Stimulated activated effector memory CD8-positive, alpha-beta T cell treated with anti-CD3 and anti-CD28 coated beads, Interleukin-12 subunit alpha, Interleukin-12 subunit beta, amount 100 ng/mL, for 72 hours (primary cell): ENCODE measurements around the gene NPLOC4.

Source experiments
- ATAC-seq: fragments of 150-1000 bp; cut with Tn5 transposase; 2 replicates; pipeline ENCODE4 v1.10.0; 2021
- DNase-seq, 2 donors: peaks; one replicate each; pipeline ENCODE4 v3.0.0; 2021 to 2022; ENCODE audit warnings: low spot score in 2 of 2
- H3K27ac Mint-ChIP-seq: one replicate; pipeline ENCODE4 v1.8.0; 2022; ENCODE audit warnings: mild to moderate bottlenecking, mixed read lengths
- H3K36me3 Mint-ChIP-seq: one replicate; pipeline ENCODE4 v1.8.0; 2022; ENCODE audit warnings: mild to moderate bottlenecking, mixed read lengths
- H3K4me1 Mint-ChIP-seq: one replicate; pipeline ENCODE4 v1.8.0; 2022; ENCODE audit warnings: mixed read lengths
- H3K4me3 Mint-ChIP-seq: one replicate; pipeline ENCODE4 v1.8.0; 2022; ENCODE audit warnings: mild to moderate bottlenecking, mixed read lengths
- H3K9me3 Mint-ChIP-seq: one replicate; pipeline ENCODE4 v1.8.0; 2022; ENCODE audit warnings: mixed read lengths

The NPLOC4 gene

GRCh38 chr17:81545160-81545949 is 91.6 kb downstream of the NPLOC4 start:
- H3K9me3 Mint-ChIP-seq, result no peaks in the 10 kb centered on the region
- no peak overlapping the region for H3K27ac Mint-ChIP-seq
- peaks cover 63% of the 10 kb centered on the region for H3K36me3 Mint-ChIP-seq
- no peak overlapping the region for H3K4me3 Mint-ChIP-seq
- H3K4me1 Mint-ChIP-seq, result peaks cover 15% of the 10 kb centered on the region
- ATAC-seq (no peak), DNase-seq (no peak)

- DNase-seq (no peak), ATAC-seq (no peak)
- Mint-ChIP-seq H3K4me1 (peaks cover 5% of the 10 kb centered on the region), H3K9me3 (no peaks in the 10 kb centered on the region), H3K36me3 (peaks cover 54% of the 10 kb centered on the region), H3K27ac (no peak overlapping the region), H3K4me3 (no peak overlapping the region)
Measured at GRCh38 chr17:81544281-81544974, 92.5 kb downstream of the NPLOC4 start.

GRCh38 chr17:81543756-81544155 is 93.2 kb downstream of the NPLOC4 start:
- Mint-ChIP-seq H3K9me3 (no peaks in the 10 kb centered on the region), H3K36me3 (peaks cover 51% of the 10 kb centered on the region), H3K4me1 (no peaks in the 10 kb centered on the region), H3K27ac (no peak overlapping the region), H3K4me3 (no peak overlapping the region)
- DNase-seq (no peak), ATAC-seq (no peak)

- peaks cover under 1% of the 10 kb centered on the region for H3K4me1 Mint-ChIP-seq
- H3K4me3 Mint-ChIP-seq, result no peak overlapping the region
- peaks cover 51% of the 10 kb centered on the region for H3K36me3 Mint-ChIP-seq
- no peak for DNase-seq
- H3K9me3 Mint-ChIP-seq, result no peaks in the 10 kb centered on the region
- H3K27ac Mint-ChIP-seq, result no peak overlapping the region
- ATAC-seq, result no peak
Measured at GRCh38 chr17:81543339-81543675, 93.6 kb downstream of the NPLOC4 start.

- no peaks in the 10 kb centered on the region for H3K9me3 Mint-ChIP-seq
- ATAC-seq, result no peak
- H3K36me3 Mint-ChIP-seq, result peaks cover 51% of the 10 kb centered on the region
Measured at GRCh38 chr17:81542431-81543338, 94.2 kb downstream of the NPLOC4 start.

GRCh38 chr17:81541123-81541522 is 95.8 kb downstream of the NPLOC4 start:
- peaks cover 43% of the 10 kb centered on the region for H3K36me3 Mint-ChIP-seq
- DNase-seq (no peak), ATAC-seq (no peak)
- no peak overlapping the region for H3K4me3 Mint-ChIP-seq
- H3K27ac Mint-ChIP-seq, result no peak overlapping the region
- H3K4me1 Mint-ChIP-seq, result peaks cover 11% of the 10 kb centered on the region
- no peaks in the 10 kb centered on the region for H3K9me3 Mint-ChIP-seq

More at GRCh38 chr17:81542431-81543338, 94.2 kb downstream of the NPLOC4 start:
- H3K27ac Mint-ChIP-seq, result no peak overlapping the region
- H3K4me1 Mint-ChIP-seq, result peaks cover 6% of the 10 kb centered on the region
- H3K4me3 Mint-ChIP-seq, result no peak overlapping the region
- DNase-seq, result no peak

GRCh38 chr17:81540676-81541027 is 96.3 kb downstream of the NPLOC4 start:
- DNase-seq (no peak), ATAC-seq (no peak)
- peaks cover 40% of the 10 kb centered on the region for H3K36me3 Mint-ChIP-seq
- H3K4me3 Mint-ChIP-seq, result no peak overlapping the region
- no peak overlapping the region for H3K27ac Mint-ChIP-seq
- peaks cover 11% of the 10 kb centered on the region for H3K4me1 Mint-ChIP-seq
- no peaks in the 10 kb centered on the region for H3K9me3 Mint-ChIP-seq

- DNase-seq, result no peak
- ATAC-seq, result no peak
- peaks cover 40% of the 10 kb centered on the region for H3K36me3 Mint-ChIP-seq
- no peak overlapping the region for H3K27ac Mint-ChIP-seq
- no peak overlapping the region for H3K4me3 Mint-ChIP-seq
- H3K9me3 Mint-ChIP-seq, result no peaks in the 10 kb centered on the region
- peaks cover 11% of the 10 kb centered on the region for H3K4me1 Mint-ChIP-seq
Measured at GRCh38 chr17:81539961-81540675, 96.8 kb downstream of the NPLOC4 start.

GRCh38 chr17:81539571-81539900 is 97.4 kb downstream of the NPLOC4 start:
- no peak for DNase-seq
- no peak for ATAC-seq
- H3K36me3 Mint-ChIP-seq, result peaks cover 35% of the 10 kb centered on the region
- peaks cover 11% of the 10 kb centered on the region for H3K4me1 Mint-ChIP-seq
- H3K27ac Mint-ChIP-seq, result no peak overlapping the region
- no peaks in the 10 kb centered on the region for H3K9me3 Mint-ChIP-seq
- no peak overlapping the region for H3K4me3 Mint-ChIP-seq

- DNase-seq (no peak), ATAC-seq (no peak)
- peaks cover 11% of the 10 kb centered on the region for H3K4me1 Mint-ChIP-seq
- no peak overlapping the region for H3K27ac Mint-ChIP-seq
- no peaks in the 10 kb centered on the region for H3K9me3 Mint-ChIP-seq
- no peak overlapping the region for H3K4me3 Mint-ChIP-seq
- H3K36me3 Mint-ChIP-seq, result peaks cover 34% of the 10 kb centered on the region
Measured at GRCh38 chr17:81538651-81539570, 98.0 kb downstream of the NPLOC4 start.

- H3K27ac Mint-ChIP-seq, result peak overlapping the region; percentile 76
- no peaks in the 10 kb centered on the region for H3K9me3 Mint-ChIP-seq
- peaks cover 34% of the 10 kb centered on the region for H3K36me3 Mint-ChIP-seq
- peaks cover 11% of the 10 kb centered on the region for H3K4me1 Mint-ChIP-seq
- DNase-seq (no peak), ATAC-seq (no peak)
- no peak overlapping the region for H3K4me3 Mint-ChIP-seq
Measured at GRCh38 chr17:81537856-81538555, 98.9 kb downstream of the NPLOC4 start.

GRCh38 chr17:81537343-81537855 is 99.5 kb downstream of the NPLOC4 start:
- H3K4me3 Mint-ChIP-seq, result no peak overlapping the region

More at GRCh38 chr17:81537343-81537855, 99.5 kb downstream of the NPLOC4 start:
- DNase-seq, result no peak
- H3K27ac Mint-ChIP-seq, result no peak overlapping the region
- ATAC-seq, result peak; percentile 53
- H3K9me3 Mint-ChIP-seq, result no peaks in the 10 kb centered on the region
- peaks cover 34% of the 10 kb centered on the region for H3K36me3 Mint-ChIP-seq
- peaks cover 11% of the 10 kb centered on the region for H3K4me1 Mint-ChIP-seq
